ENCODE measurements around the gene B3GALNT2.

B3GALNT2 gene

DNA sequence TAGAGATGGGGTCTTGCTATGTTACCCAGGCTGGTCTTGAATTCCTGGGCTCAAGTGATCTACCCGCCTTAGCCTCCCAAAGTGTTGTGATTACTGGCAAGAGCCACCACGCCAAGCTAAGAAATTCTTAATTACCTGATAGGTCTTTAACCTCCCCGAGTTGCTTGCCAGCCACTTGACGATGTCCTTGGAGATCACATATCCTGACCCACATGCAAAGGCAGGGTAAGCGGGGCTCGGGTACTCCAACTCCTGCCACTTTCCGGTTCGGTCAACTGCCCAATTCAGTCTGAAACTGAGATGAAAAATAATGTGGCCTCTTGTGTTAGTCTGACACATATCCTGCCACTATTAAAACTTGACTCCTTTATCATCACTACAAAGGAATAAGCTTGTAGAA lies 50.2 kb downstream of the B3GALNT2 start:
- TF ChIP-seq EZH2phosphoT487 (IDR thresholded peaks at IDR 0.05; ENCODE audit: low read length): no peak
- TF ChIP-seq EZH2 (optimal IDR thresholded peaks at IDR 0.05; ENCODE audit: low read depth, low read length): no peak
- TF ChIP-seq, protein P1, sequence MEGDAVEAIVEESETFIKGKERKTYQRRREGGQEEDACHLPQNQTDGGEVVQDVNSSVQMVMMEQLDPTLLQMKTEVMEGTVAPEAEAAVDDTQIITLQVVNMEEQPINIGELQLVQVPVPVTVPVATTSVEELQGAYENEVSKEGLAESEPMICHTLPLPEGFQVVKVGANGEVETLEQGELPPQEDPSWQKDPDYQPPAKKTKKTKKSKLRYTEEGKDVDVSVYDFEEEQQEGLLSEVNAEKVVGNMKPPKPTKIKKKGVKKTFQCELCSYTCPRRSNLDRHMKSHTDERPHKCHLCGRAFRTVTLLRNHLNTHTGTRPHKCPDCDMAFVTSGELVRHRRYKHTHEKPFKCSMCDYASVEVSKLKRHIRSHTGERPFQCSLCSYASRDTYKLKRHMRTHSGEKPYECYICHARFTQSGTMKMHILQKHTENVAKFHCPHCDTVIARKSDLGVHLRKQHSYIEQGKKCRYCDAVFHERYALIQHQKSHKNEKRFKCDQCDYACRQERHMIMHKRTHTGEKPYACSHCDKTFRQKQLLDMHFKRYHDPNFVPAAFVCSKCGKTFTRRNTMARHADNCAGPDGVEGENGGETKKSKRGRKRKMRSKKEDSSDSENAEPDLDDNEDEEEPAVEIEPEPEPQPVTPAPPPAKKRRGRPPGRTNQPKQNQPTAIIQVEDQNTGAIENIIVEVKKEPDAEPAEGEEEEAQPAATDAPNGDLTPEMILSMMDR (IDR thresholded peaks at IDR 0.05; ENCODE audit: low read length): no peak
- no peaks in the 10 kb centered on the region for H3K9me3 ChIP-seq (replicated peaks; ENCODE audit: insufficient read depth, low read length)
- no peak overlapping the region for H2AFZ ChIP-seq (ENCODE audit: low read length)
- no peak overlapping the region for H3K27ac ChIP-seq (ENCODE audit: low read length)
- H3K27me3 ChIP-seq (replicated peaks; ENCODE audit: insufficient read depth, low read length): no peaks in the 10 kb centered on the region
- no peaks in the 10 kb centered on the region for H4K20me1 ChIP-seq (ENCODE audit: insufficient read depth, low read length)
- no peaks in the 10 kb centered on the region for H3K4me1 ChIP-seq (ENCODE audit: low read length)
- no peak for DNase-seq
- no peaks in the 10 kb centered on the region for H3K79me2 ChIP-seq (ENCODE audit: low read length)
- H3K36me3 ChIP-seq (replicated peaks; ENCODE audit: insufficient read depth, low read length): peaks cover 17% of the 10 kb centered on the region
- H3K4me2 ChIP-seq (ENCODE audit: low read depth, low read length): no peak overlapping the region
- H3K9me2 ChIP-seq (replicated peaks; ENCODE audit: insufficient read depth, low read length): no peaks in the 10 kb centered on the region
- H3K4me3 ChIP-seq (ENCODE audit: low read length): no peak overlapping the region
- no peak overlapping the region for H3K9ac ChIP-seq (ENCODE audit: low read length)
- H3F3A ChIP-seq (ENCODE audit: insufficient read depth, low read length): no peaks in the 10 kb centered on the region; the same call in 1 of the 2 replicates

DNA sequence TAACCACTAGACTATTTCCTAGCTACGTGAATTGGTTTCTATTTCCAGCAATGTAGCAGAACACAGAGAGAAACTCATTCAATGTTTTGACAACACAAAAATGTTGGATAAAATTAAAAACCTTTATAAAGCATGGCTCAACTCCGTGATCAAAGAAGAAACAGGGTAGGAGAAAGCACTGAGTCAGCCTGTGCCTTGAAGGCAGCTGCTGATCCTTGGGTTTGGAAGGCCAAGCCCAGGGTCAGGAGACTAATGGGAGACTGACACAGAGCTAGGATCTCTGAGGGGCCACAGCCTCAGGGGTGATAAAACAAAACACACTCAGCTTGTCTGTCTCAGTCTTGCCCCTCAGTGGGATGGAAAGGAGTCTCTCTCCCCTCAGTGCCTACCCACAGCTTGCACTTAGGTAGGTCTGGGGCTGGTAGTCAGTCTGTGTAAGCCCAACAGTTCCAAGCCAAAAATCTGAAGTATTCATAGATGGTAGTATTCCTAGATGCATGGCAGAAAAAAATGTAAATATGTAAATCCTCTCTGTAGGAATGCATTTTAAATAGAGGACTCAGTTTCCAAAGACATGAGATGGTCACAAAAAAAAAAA lies 53.3 kb downstream of the B3GALNT2 start:
- H3F3A ChIP-seq (ENCODE audit: insufficient read depth, low read length): no peaks in the 10 kb centered on the region
- TF ChIP-seq, protein P1 (IDR thresholded peaks at IDR 0.05; ENCODE audit: low read length): no peak
- TF ChIP-seq EZH2 (optimal IDR thresholded peaks at IDR 0.05; ENCODE audit: low read depth, low read length) (no peak), EZH2phosphoT487 (IDR thresholded peaks at IDR 0.05; ENCODE audit: low read length) (no peak)
- no peak overlapping the region for H3K4me3 ChIP-seq (ENCODE audit: low read length)
- H4K20me1 ChIP-seq (ENCODE audit: insufficient read depth, low read length): no peaks in the 10 kb centered on the region
- no peaks in the 10 kb centered on the region for H3K79me2 ChIP-seq (ENCODE audit: low read length)
- no peak for DNase-seq
- no peaks in the 10 kb centered on the region for H3K9me3 ChIP-seq (replicated peaks; ENCODE audit: insufficient read depth, low read length)
- no peak overlapping the region for H3K9ac ChIP-seq (ENCODE audit: low read length)
- H3K4me1 ChIP-seq (ENCODE audit: low read length): no peaks in the 10 kb centered on the region
- no peaks in the 10 kb centered on the region for H3K27me3 ChIP-seq (replicated peaks; ENCODE audit: insufficient read depth, low read length)
- no peak overlapping the region for H3K4me2 ChIP-seq (ENCODE audit: low read depth, low read length)
- no peak overlapping the region for H3K27ac ChIP-seq (ENCODE audit: low read length)
- no peak overlapping the region for H2AFZ ChIP-seq (ENCODE audit: low read length)
- no peaks in the 10 kb centered on the region for H3K9me2 ChIP-seq (replicated peaks; ENCODE audit: insufficient read depth, low read length)
- H3K36me3 ChIP-seq (replicated peaks; ENCODE audit: insufficient read depth, low read length): peaks cover 26% of the 10 kb centered on the region

DNA sequence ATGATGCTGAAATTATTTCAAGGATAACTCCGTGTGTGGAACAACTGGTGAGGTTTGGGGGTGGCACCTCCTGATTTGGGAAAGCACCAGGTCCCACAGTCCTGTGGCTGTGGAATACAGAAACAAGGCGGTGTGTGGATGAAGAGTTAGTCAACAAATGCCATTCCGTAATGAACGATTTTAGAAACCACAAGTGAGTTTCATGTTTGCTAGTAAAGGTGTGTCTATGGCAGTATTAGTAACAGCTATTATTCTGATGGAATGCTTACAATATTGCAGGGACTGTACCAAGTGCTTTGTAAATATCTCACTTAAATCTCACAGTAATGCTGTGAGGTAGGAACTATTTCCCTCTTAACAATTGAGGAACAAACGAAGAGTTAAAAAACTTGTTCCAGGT lies 53.8 kb downstream of the B3GALNT2 start:
- H3K36me3 ChIP-seq (replicated peaks; ENCODE audit: insufficient read depth, low read length): peaks cover 26% of the 10 kb centered on the region
- no peaks in the 10 kb centered on the region for H3F3A ChIP-seq (ENCODE audit: insufficient read depth, low read length)
- H3K79me2 ChIP-seq (ENCODE audit: low read length): no peaks in the 10 kb centered on the region
- no peak for DNase-seq
- no peaks in the 10 kb centered on the region for H3K27me3 ChIP-seq (replicated peaks; ENCODE audit: insufficient read depth, low read length)
- no peaks in the 10 kb centered on the region for H3K9me3 ChIP-seq (replicated peaks; ENCODE audit: insufficient read depth, low read length)
- H3K27ac ChIP-seq (ENCODE audit: low read length): no peak overlapping the region
- no peak overlapping the region for H2AFZ ChIP-seq (ENCODE audit: low read length)
- no peaks in the 10 kb centered on the region for H4K20me1 ChIP-seq (ENCODE audit: insufficient read depth, low read length)
- H3K4me1 ChIP-seq (ENCODE audit: low read length): no peaks in the 10 kb centered on the region
- no peak overlapping the region for H3K9ac ChIP-seq (ENCODE audit: low read length)
- no peak overlapping the region for H3K4me3 ChIP-seq (ENCODE audit: low read length)
- no peak overlapping the region for H3K4me2 ChIP-seq (ENCODE audit: low read depth, low read length)
- no peak for TF ChIP-seq EZH2 (optimal IDR thresholded peaks at IDR 0.05; ENCODE audit: low read depth, low read length)
- no peak for TF ChIP-seq EZH2phosphoT487 (IDR thresholded peaks at IDR 0.05; ENCODE audit: low read length)
- TF ChIP-seq, protein P1 (IDR thresholded peaks at IDR 0.05; ENCODE audit: low read length): no peak
- H3K9me2 ChIP-seq (replicated peaks; ENCODE audit: insufficient read depth, low read length): no peaks in the 10 kb centered on the region
